Measurements from ENCODE around the gene UCN. TPM values are rescaled to one million over a fixed set of nuclear protein-coding genes. Genes with fewer than 3 reads are reported as not detected.
A peak's percentile ranks its signal among the peaks of the same experiment; 100 is the strongest.

Gene UCN
- total and polyA plus RNA-seq, 2 donors (not counting 3 experiments of a cell fraction or from before 2014, with no cell fraction given) = 0.75 to 1.2 TPM

DNA sequence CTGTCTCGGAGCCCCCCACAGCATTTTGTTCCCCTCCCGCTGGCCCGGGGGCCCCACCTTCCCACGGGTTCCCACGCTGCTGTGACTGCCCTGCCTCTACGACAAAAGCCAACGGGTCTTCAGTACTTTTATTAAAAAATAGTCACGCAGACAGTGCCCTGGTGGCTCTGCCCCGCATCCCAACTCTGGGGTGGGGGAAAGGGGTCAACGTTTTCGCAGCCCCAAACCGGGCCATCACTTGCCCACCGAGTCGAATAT, 1.0 kb downstream of the UCN start:
- intact Hi-C loops (cut with micrococcal nuclease) (no loop called here), dilution Hi-C loops (cut with MboI; ENCODE audit: extremely low pct_ligation_motif_present, low sequenced_read_pairs) (no loop called here)
- H3K9me3 ChIP-seq (replicated peaks; ENCODE audit: control insufficient read depth, insufficient read depth, low read length) = no peaks in the 10 kb centered on the region
- no peak overlapping the region for H3K9ac ChIP-seq (replicated peaks; ENCODE audit: extremely low read depth, insufficient read depth, low read length)
- H3K27me3 ChIP-seq (ENCODE audit: control insufficient read depth in 2 of 2, insufficient read depth in 2 of 2, low read length in 2 of 2) = peaks cover 25 to 41% of the 10 kb centered on the region in 2 experiments
- DNase-seq (ENCODE audit: low read depth, low spot score) = no peak
- H3K4me3 ChIP-seq (replicated peaks in 1 of 3; ENCODE audit: insufficient read depth in 1 of 3, low read depth in 1 of 3, low read length in 3 of 3) = no peak overlapping the region
- no peak overlapping the region for H3K4me2 ChIP-seq (ENCODE audit: insufficient read depth, low read length)
- H3K36me3 ChIP-seq (ENCODE audit: control insufficient read depth in 2 of 2, extremely low read depth in 1 of 2, insufficient read depth in 2 of 2, low read length in 2 of 2) = no peaks in the 10 kb centered on the region
- TF ChIP-seq POLR2AphosphoS5 (IDR thresholded peaks at IDR 0.05; ENCODE audit: insufficient read depth, low read depth, low read length) = no peak
- POLR2A ChIA-PET = no interaction called here
- FAIRE-seq = no peak
- no peaks in the 10 kb centered on the region for H4K20me1 ChIP-seq (replicated peaks; ENCODE audit: control insufficient read depth, extremely low read depth, insufficient read depth, low read length)
- no peaks in the 10 kb centered on the region for H3K9me1 ChIP-seq (replicated peaks; ENCODE audit: control insufficient read depth, extremely low read depth, insufficient read depth, low read length)
- no TSS peak for BruUV-seq (replicated peaks)
- CTCF ChIA-PET = interaction anchor here (6.7 kb wide), 1 partner anchor 27 kb away, joined by 115 read pairs; the partner anchor contains the start of gene TRIM54
- H2AFZ ChIP-seq (ENCODE audit: low read depth, low read length) = no peak overlapping the region
- H3K4me1 ChIP-seq (ENCODE audit: control insufficient read depth, extremely low read depth, insufficient read depth, low read length) = peaks cover 8% of the 10 kb centered on the region
- H3K27ac ChIP-seq (ENCODE audit: insufficient read depth, low read depth, low read length) = no peak overlapping the region
- H3K79me2 ChIP-seq (ENCODE audit: control insufficient read depth, insufficient read depth, low read length) = no peaks in the 10 kb centered on the region

DNA sequence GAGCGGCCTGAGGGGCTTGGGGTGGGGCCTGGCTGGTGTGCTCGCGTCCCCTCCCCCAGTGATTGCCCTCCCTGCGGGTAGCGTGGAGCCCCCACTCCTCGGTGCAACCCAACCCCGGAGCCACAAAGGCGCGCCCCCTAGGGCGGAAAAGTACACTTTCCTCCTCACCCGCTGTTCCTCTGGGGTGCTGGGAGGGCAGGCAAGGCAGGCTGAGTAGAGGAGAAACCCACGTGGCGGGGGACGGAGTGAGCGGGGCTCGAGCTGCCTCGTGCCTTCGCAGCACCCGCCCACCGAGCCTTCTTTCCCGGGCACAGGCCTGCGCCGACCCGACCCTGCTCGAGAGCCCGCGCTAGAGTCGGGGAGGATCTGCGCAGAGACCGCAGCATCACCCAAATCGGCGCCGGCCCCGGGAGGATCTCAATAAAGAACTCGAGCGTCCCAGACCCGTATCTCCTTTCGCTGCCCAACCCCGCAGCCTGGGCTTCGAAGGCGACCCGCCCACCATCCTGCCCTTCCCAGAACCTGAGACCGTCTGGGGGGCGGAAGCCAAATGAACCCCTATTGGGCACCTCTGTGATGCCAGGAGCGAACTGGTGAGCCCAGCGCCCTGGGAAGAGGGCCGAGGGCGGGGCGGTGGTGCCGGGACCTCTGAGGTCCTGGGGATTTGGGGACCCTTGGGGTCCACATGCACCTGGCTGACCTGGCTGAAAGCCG, 1.5 kb downstream of the UCN start:
- dilution Hi-C loops (cut with MboI; ENCODE audit: extremely low pct_ligation_motif_present, low sequenced_read_pairs) = no loop called here
- intact Hi-C loops (cut with micrococcal nuclease) = no loop called here
- ChIA-PET POLR2A (no interaction called here), CTCF (interaction anchor here (4.4 to 6.7 kb wide), 2 partner anchors 14 to 26 kb away, joined by 75 to 115 read pairs; partner anchors contain the start of gene TRIM54)
- Histone ChIP-seq H3K79me2 (ENCODE audit: control insufficient read depth, insufficient read depth, low read length) (no peaks in the 10 kb centered on the region), H3K9me1 (replicated peaks; ENCODE audit: control insufficient read depth, extremely low read depth, insufficient read depth, low read length) (no peaks in the 10 kb centered on the region), H3K36me3 (ENCODE audit: control insufficient read depth in 2 of 2, extremely low read depth in 1 of 2, insufficient read depth in 2 of 2, low read length in 2 of 2) (no peaks in the 10 kb centered on the region), H3K9ac (replicated peaks; ENCODE audit: extremely low read depth, insufficient read depth, low read length) (no peak overlapping the region), H3K4me2 (ENCODE audit: insufficient read depth, low read length) (no peak overlapping the region), H4K20me1 (replicated peaks; ENCODE audit: control insufficient read depth, extremely low read depth, insufficient read depth, low read length) (no peaks in the 10 kb centered on the region), H2AFZ (ENCODE audit: low read depth, low read length) (no peak overlapping the region), H3K27me3 (ENCODE audit: control insufficient read depth in 2 of 2, insufficient read depth in 2 of 2, low read length in 2 of 2) (peaks cover 25 to 41% of the 10 kb centered on the region in 2 experiments), H3K9me3 (replicated peaks; ENCODE audit: control insufficient read depth, insufficient read depth, low read length) (no peaks in the 10 kb centered on the region), H3K27ac (ENCODE audit: insufficient read depth, low read depth, low read length) (no peak overlapping the region), H3K4me1 (ENCODE audit: control insufficient read depth, extremely low read depth, insufficient read depth, low read length) (peaks cover 8% of the 10 kb centered on the region), H3K4me3 (replicated peaks in 1 of 3; ENCODE audit: insufficient read depth in 1 of 3, low read depth in 1 of 3, low read length in 3 of 3) (no peak overlapping the region)
- no peak for FAIRE-seq
- TF ChIP-seq, protein P1, sequence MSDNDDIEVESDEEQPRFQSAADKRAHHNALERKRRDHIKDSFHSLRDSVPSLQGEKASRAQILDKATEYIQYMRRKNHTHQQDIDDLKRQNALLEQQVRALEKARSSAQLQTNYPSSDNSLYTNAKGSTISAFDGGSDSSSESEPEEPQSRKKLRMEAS (IDR thresholded peaks at IDR 0.05; ENCODE audit: insufficient read depth, insufficient read length) = no peak
- peak; percentile 28 for TF ChIP-seq EZH2 (IDR thresholded peaks at IDR 0.05; ENCODE audit: borderline replicate concordance, low read depth, low read length, severe bottlenecking)
- no peak for DNase-seq (ENCODE audit: low read depth, low spot score)
- no TSS peak for BruUV-seq (replicated peaks)

Data from endothelial cell of umbilical vein (primary cell).